A673 (cell line): ENCODE measurements around the gene UAP1. TPM values are rescaled to one million over a fixed set of nuclear protein-coding genes. Genes with fewer than 3 reads are reported as not detected.

Source experiments
- BruUV-seq: library from RNA; stranded (reverse); fragments of 400-500 nt; replicated peaks from 2 replicates; lab custom pipeline; 2021; lab: Mats Ljungman, UMichigan
- CTCF ChIA-PET: fragments of 300-600 bp; sonication (Branson Sonifier 250); formaldehyde crosslinking; loops from one replicate; lab custom pipeline; 2022; ENCODE audit warnings: antibody characterized with exemption; lab: Charles Lee
- POLR2A ChIA-PET: fragments of 300-600 bp; sonication (Branson Sonifier 250); formaldehyde crosslinking; loops from one replicate; lab custom pipeline; 2022; ENCODE audit warnings: antibody characterized with exemption; ENCODE audit not compliant: low non-redundant PET; lab: Charles Lee
- DNase-seq: peaks from one replicate; pipeline ENCODE4 v3.0.0-alpha.2; 2015; ENCODE audit warnings: low spot score
- H3K27ac ChIP-seq: fragments of 200-600 bp; sonication (generic); 2 replicates; pipeline ENCODE4 v1.5.1; 2016; ENCODE audit warnings: mixed run types, low read depth, mild to moderate bottlenecking, mixed read lengths, antibody characterized with exemption, low read length; ENCODE audit not compliant: poor library complexity, severe bottlenecking
- H3K27me3 ChIP-seq: fragments of 200-600 bp; sonication (generic); replicated peaks from 2 replicates; pipeline ENCODE4 v1.6.1; 2017; ENCODE audit warnings: mixed run types, low read depth, mild to moderate bottlenecking, mixed read lengths, antibody characterized with exemption, low read length; ENCODE audit not compliant: insufficient read depth, poor library complexity
- H3K36me3 ChIP-seq: fragments of 200-600 bp; sonication (generic); 2 replicates; pipeline ENCODE4 v1.6.1; 2016; ENCODE audit warnings: mixed run types, mild to moderate bottlenecking, mixed read lengths, antibody characterized with exemption, low read length; ENCODE audit not compliant: insufficient read depth, poor library complexity, severe bottlenecking
- H3K4me1 ChIP-seq: fragments of 200-600 bp; sonication (generic); 2 replicates; pipeline ENCODE4 v1.6.1; 2017; ENCODE audit warnings: mixed run types, mild to moderate bottlenecking, mixed read lengths, antibody characterized with exemption, low read length; ENCODE audit not compliant: insufficient read depth, poor library complexity, severe bottlenecking
- H3K4me3 ChIP-seq: fragments of 200-600 bp; sonication (generic); 2 replicates; pipeline ENCODE4 v1.5.1; 2016; ENCODE audit warnings: low read depth, mixed run types, mild to moderate bottlenecking, mixed read lengths, low read length; ENCODE audit not compliant: poor library complexity, severe bottlenecking
- H3K9me3 ChIP-seq: fragments of 200-600 bp; sonication (generic); 2 replicates; pipeline ENCODE4 v1.6.1; 2016; ENCODE audit warnings: mixed run types, low read depth, mild to moderate bottlenecking, mixed read lengths, antibody characterized with exemption, low read length; ENCODE audit not compliant: poor library complexity, severe bottlenecking
- EZH2 ChIP-seq: fragments of 200-600 bp; sonication (generic); IDR thresholded peaks from 2 replicates; pipeline ENCODE4 v1.6.1; 2017; ENCODE audit warnings: borderline replicate concordance, low read depth, mild to moderate bottlenecking, mixed read lengths, antibody characterized with exemption, low read length; ENCODE audit not compliant: poor library complexity, severe bottlenecking
- intact Hi-C: fragments of 100-400 bp; cut with micrococcal nuclease; formaldehyde crosslinking; loops from one replicate; pipeline ENCODE4 v1.10.0; 2022; ENCODE audit not compliant: unreplicated experiment
- total RNA-seq: library from RNA; stranded (reverse); gene quantifications from 2 replicates; pipeline ENCODE4 v1.2.3, GENCODE V29; 2021
- TF ChIP-seq, protein P1 (sequence below): fragments of 300-800, 200-600 bp; sonication (generic); conservative IDR thresholded peaks from 2 replicates; pipeline ENCODE4 v1.5.1; 2017; ENCODE audit warnings: low read depth, mild to moderate bottlenecking, antibody characterized with exemption, low read length, moderate library complexity, mixed read lengths

Gene UAP1
- total RNA-seq, 1 experiment from 2014 or later, result 152 TPM

DNA sequence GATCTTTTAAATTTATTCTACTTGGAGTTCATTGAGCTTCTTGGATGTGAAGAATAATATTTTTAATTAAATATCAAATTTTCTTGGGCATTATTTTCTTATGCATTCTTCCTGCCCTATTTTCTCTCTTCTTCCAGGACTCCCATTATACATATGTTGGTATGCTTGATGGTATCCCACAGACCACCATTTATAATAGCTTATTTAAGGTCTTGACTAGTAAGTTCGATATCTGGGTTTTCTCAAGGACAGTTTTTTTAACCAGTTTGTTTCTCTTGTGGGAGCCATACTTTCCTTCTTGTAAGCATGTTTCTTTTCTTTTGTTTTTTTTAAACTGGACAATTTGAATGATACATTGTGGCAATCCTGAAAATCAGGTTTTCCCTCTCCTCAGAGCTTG is 55.3 kb downstream of the UAP1 start:
- no peak overlapping the region for H3K4me3 ChIP-seq
- intact Hi-C loops, result loop anchor here (10.0 kb wide), 2 partner anchors 208 to 562 kb away; no protein-coding TSS in a partner anchor
- CTCF ChIA-PET, result no interaction called here
- TF ChIP-seq, protein P1, sequence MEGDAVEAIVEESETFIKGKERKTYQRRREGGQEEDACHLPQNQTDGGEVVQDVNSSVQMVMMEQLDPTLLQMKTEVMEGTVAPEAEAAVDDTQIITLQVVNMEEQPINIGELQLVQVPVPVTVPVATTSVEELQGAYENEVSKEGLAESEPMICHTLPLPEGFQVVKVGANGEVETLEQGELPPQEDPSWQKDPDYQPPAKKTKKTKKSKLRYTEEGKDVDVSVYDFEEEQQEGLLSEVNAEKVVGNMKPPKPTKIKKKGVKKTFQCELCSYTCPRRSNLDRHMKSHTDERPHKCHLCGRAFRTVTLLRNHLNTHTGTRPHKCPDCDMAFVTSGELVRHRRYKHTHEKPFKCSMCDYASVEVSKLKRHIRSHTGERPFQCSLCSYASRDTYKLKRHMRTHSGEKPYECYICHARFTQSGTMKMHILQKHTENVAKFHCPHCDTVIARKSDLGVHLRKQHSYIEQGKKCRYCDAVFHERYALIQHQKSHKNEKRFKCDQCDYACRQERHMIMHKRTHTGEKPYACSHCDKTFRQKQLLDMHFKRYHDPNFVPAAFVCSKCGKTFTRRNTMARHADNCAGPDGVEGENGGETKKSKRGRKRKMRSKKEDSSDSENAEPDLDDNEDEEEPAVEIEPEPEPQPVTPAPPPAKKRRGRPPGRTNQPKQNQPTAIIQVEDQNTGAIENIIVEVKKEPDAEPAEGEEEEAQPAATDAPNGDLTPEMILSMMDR, result no peak
- no peak for TF ChIP-seq EZH2
- DNase-seq, result no peak
- peaks cover 15% of the 10 kb centered on the region for H3K4me1 ChIP-seq
- H3K9me3 ChIP-seq, result peaks cover 20% of the 10 kb centered on the region
- POLR2A ChIA-PET, result no interaction called here
- no peaks in the 10 kb centered on the region for H3K36me3 ChIP-seq
- no peaks in the 10 kb centered on the region for H3K27me3 ChIP-seq
- no TSS peak for BruUV-seq
- no peak overlapping the region for H3K27ac ChIP-seq

DNA sequence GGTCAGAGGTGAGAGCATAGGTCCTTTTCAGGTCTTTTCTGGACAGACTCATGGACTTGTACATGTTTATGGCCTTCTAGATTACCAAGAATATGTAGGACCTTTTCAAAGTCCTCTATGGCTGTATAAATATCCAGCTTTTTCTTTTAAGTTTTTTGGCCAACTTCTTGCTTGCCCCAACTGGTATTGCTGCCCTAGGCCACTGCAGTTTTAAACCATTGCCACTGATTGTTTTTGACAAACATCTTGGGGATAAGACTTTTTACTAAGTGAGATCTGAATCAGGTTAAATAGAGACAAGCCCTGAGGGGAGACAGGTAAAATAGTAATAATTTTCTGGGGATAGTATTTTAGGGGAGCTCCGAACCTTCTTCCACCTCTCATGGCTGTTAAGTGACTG is 56.0 kb downstream of the UAP1 start:
- Histone ChIP-seq H3K4me1 (peaks cover 12% of the 10 kb centered on the region), H3K4me3 (no peak overlapping the region), H3K27ac (no peak overlapping the region), H3K36me3 (no peaks in the 10 kb centered on the region), H3K9me3 (peaks cover 20% of the 10 kb centered on the region), H3K27me3 (no peaks in the 10 kb centered on the region)
- POLR2A ChIA-PET, result no interaction called here
- TF ChIP-seq EZH2, result no peak
- TF ChIP-seq, protein P1, result no peak
- CTCF ChIA-PET, result interaction anchor here (0.6 kb wide), 1 partner anchor 232 kb away, joined by 3 read pairs; no protein-coding TSS in a partner anchor
- intact Hi-C loops, result loop anchor here (10.0 kb wide), 2 partner anchors 207 to 563 kb away; no protein-coding TSS in a partner anchor
- BruUV-seq, result no TSS peak
- DNase-seq, result no peak

DNA sequence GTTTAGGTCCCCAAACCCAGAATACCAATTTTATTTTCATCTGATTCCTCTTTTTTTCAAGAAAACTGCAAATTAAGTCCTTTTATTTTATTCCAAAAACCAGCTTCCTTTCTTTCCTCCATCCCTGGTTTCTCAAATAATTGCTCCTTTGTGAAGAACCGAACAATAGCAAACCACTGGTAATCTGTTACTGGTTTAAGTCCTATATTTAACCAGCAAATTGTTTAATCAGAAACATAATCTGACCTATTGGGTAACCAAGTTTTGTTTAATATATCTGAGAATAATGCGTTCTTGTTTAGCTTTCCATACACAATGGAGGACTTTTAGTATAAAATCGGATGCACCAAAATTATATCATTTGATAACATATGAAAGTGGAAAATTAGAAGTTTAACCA is 57.6 kb downstream of the UAP1 start:
- CTCF ChIA-PET, result no interaction called here
- no peak for TF ChIP-seq EZH2
- TF ChIP-seq, protein P1, result no peak
- H3K4me1 ChIP-seq, result no peaks in the 10 kb centered on the region
- peaks cover 20% of the 10 kb centered on the region for H3K9me3 ChIP-seq
- H3K36me3 ChIP-seq, result no peaks in the 10 kb centered on the region
- BruUV-seq, result no TSS peak
- intact Hi-C loops, result loop anchor here (10.0 kb wide), 2 partner anchors 206 to 564 kb away; no protein-coding TSS in a partner anchor
- H3K4me3 ChIP-seq, result no peak overlapping the region
- H3K27me3 ChIP-seq, result no peaks in the 10 kb centered on the region
- H3K27ac ChIP-seq, result no peak overlapping the region
- POLR2A ChIA-PET, result interaction anchor here (0.6 kb wide), 1 partner anchor 96 kb away, joined by 3 read pairs; no protein-coding TSS in a partner anchor
- no peak for DNase-seq
